ENCODE measurements around the gene TBC1D22B. TPM values are rescaled to one million over a fixed set of nuclear protein-coding genes. Genes with fewer than 3 reads are reported as not detected.

Gene TBC1D22B, protein sequence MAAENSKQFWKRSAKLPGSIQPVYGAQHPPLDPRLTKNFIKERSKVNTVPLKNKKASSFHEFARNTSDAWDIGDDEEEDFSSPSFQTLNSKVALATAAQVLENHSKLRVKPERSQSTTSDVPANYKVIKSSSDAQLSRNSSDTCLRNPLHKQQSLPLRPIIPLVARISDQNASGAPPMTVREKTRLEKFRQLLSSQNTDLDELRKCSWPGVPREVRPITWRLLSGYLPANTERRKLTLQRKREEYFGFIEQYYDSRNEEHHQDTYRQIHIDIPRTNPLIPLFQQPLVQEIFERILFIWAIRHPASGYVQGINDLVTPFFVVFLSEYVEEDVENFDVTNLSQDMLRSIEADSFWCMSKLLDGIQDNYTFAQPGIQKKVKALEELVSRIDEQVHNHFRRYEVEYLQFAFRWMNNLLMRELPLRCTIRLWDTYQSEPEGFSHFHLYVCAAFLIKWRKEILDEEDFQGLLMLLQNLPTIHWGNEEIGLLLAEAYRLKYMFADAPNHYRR
- polyA plus RNA-seq (2013, experiment 1 of 2; ENCODE audit: insufficient read length): 8.8 TPM
- 9.4 TPM for polyA plus RNA-seq (2013, experiment 2 of 2; ENCODE audit: insufficient read length)

DNA sequence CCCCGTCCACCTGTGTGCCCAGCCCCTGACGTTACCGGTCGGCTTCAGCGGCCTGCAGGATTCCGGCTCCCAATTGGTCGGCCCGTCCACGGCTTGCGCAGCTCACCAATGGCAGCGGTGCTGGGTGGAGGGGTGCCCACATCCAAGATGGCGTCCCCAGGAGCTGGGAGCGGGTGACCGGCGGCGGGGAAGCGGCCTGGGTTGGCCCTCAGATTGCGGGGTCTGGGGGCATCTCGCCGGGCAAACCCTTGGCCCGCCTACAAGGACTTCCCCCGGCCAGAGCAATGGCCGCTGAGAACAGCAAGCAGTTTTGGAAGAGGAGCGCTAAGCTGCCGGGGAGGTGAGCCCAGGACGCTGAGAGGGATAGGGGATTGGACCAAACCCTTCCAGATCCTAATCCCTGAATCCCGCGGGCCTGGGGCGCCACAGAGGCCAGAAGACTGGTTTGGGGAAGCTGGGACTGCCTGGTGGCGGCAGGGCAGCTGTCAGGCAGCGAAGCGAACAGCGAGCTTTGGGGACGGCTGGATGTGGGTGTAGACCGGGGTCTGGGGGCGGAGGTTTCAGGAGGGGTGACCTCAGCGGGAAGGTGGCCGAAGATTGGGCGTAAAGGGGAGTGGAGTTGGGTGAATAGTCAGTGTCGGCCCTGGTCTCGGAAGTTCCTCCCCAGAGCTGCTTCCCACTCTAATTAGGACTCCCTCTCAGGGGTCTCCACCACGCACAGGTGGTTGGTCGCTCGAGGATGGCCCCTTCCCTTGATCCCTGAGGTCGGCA lies at the start of gene TBC1D22B, which contains the start of gene TMEM217:
TSS of gene TBC1D22B (plus strand) at position 139 of the 771 bp plus-strand sequence. CDS start at position 285, 146 bp downstream.
TSS of gene TMEM217 (minus strand) at position 511 of the 771 bp plus-strand sequence. CDS start 39,114 bp downstream, outside the sequence.
- peak; percentile 93 for DNase-seq

DNA sequence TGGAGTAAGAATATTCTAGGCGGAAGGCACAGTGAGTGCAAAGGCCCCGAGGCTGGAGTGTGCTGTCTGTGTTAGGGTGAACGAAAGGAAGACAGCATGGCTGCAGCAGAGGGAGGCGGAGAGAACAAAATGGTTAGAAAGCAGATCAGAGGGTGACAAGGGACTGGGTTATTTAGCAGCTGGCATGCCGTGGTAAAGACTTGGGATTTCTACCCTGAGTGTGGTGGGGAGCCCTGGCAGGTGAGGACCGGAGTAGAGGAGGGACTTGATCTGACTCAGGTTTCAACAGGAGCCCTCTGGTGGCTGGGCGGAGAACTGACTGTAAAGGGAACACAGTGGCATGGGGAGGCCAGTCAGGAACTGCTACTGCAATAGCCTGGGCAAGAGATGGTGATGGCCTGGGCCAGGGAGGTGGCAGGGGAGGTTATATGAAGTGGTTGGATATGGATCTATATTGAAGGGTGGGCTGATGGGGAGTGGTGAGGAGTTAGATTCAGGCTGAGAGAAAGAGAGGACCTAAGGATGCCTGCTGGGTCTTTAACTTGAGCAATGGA lies 49.6 kb upstream of the TBC1D22B start:
- DNase-seq: peak; percentile 74

DNA sequence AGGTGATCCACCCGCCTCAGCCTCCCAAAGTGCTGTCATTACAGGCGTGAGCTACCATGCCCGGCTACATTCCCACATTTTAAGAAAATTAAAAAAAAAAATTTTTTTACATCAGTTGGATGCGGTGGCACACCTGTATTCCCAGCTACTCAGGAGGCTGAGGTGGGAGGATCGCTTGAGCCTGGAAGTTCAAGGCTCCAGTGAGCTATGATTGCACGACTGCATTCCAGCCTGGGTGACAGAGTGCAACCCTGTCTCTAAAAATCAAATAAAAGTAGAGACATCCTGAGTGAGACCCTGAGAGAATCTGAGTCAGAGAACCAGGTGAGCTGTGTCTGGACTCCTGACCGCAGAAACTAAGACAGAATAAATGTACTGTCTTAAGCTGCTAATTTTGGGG lies 48.8 kb upstream of the TBC1D22B start:
- DNase-seq: no peak

DNA sequence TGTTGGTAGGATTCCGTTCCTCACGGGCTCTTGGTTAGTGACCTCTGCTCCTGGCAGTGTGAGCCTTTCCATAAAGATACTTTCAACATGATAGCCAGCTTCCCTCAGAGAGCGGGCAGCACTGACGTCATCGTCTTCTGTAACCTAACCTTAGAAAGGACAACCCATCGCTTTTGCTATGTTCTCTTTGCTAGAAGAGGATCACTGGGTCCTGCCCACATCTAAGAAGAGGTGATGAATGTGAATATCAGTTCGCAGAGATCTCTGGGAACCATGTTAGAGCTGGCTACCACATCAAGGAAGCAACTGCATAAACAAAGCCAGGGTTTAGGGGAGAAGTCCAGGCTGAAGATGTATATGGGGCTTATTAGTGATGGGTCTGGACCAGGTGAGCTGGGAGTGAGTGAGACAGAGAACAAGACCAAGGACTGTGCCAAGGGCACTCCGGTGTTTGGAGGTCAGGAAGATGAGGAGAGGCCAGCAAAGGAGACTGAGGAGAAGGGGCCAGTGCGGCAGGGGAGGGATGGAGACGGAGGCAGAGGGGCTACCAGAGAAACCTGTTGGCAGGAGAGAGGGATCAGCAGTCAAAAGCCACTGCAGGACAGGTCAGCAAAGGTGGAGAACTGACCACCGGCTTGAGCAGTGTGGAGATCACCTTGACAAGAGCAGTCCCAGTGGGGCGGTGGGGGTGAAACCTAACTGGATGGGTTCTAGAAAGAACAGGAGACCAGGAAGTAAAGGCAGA lies 47.9 kb upstream of the TBC1D22B start:
- no peak for DNase-seq

DNA sequence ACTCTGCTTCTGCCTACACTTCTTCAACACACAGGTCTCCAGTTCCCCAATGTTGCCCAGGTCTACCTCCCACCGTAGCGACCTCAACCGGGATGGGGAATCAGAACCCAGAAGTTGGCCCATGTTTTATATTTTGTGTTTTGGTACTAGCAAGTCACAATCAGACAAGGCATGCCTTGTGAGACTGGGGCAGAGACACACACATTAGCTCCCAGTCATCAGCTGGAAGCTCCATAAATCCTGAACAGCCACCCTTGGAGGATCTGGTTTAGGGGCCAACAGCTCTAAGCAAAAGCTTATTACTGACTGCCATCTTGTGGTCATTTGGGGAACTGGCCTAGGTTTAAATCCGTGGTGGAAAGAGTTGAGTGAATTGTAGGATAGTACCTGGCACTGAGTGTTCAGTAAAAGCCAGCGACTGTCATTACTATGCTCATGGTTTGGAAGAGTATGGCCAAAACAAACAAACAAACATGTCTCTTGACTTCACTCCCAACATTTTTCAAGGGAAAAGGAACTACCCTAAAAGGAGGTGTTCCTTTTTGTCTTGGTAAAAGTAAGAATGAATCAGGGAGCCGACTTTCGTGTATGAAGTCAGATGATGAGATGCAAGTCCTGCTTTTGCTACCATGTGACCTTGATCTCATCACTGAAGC lies 47.1 kb upstream of the TBC1D22B start:
- peak; percentile 79 for DNase-seq

DNA sequence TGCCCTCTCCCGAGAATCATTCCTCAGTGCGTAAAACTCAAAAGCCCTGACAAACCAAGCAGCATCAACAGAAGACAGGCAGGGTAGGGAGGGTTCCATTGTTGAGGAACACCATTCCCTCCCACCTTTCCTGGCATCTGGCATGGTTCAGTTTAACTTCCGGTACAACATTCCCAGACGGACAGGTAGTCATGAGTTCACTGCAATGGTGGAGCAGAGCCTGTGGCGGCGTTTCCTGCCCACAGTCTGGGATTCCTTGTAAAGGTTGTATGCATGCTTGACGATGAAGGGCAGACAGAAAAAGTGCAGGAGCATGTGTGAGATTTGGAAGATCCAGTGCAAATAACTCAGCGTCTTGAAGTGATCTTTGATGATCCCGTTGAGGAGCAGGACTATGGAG lies 45.3 kb upstream of the TBC1D22B start:
- no peak for DNase-seq

DNA sequence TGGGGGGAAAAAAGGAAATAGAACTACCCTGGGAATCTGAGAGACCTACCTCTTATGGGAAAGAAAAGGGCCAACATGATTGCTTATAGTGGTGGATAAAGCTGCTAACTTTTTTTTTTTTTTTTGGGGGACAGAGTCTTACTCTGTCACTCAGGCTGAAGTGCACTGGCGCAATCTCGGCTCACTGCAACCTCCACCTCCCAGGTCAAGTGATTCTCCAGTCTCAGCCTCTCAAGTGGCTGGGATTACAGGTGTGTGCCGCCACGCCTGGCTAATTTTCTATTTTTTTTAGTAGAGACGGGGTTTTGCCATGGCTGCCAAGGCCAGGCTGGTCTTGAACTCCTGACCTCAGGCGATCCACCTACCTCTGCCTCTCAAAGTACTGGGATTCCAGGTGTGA lies 39.5 kb upstream of the TBC1D22B start:
- no peak for DNase-seq

DNA sequence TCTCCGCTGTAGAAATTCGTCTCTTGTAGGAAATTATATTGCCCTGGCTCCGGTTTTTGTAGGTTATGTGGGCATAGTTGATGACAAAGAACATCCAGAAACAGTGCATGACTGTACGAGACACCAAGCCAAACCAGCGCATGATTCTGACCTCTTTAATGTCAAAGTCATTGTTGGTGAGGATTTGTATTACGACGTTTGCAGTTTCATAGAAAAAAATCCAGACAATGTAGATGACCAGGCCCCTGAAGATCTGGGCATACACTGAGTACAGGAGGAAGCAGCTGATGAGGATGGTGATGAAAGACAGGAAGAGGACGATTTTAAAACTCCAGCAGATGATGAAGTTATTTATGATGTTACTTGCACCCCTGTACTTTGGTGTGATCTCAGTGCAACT lies 39.1 kb upstream of the TBC1D22B start:
- no peak for DNase-seq

DNA sequence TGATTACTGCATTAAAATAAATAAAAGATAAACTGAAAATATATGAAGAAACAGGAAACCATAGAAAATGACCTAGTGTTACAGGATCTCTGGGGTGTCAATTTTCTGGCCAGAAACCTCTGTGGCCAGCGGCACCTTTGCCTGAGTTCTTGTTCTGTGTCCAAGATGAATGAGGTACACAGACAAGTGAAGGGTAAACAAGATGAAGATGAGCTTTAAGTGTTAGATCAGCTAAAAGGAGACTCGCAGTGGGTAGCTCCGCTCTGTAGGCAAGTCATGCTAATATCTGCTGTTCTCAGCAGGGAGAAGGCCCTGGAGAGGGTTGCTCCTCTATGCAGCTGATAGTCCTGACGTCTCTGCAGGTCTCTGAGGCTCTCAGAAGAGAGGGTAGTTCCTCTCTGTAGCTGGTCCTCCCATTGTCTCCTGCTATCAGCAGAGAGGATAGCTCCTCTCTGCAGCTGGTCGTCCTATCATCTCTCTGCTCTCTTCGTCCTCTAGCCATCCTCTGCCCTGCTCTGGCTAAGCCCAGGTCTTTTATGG lies 35.9 kb upstream of the TBC1D22B start:
- DNase-seq: no peak

DNA sequence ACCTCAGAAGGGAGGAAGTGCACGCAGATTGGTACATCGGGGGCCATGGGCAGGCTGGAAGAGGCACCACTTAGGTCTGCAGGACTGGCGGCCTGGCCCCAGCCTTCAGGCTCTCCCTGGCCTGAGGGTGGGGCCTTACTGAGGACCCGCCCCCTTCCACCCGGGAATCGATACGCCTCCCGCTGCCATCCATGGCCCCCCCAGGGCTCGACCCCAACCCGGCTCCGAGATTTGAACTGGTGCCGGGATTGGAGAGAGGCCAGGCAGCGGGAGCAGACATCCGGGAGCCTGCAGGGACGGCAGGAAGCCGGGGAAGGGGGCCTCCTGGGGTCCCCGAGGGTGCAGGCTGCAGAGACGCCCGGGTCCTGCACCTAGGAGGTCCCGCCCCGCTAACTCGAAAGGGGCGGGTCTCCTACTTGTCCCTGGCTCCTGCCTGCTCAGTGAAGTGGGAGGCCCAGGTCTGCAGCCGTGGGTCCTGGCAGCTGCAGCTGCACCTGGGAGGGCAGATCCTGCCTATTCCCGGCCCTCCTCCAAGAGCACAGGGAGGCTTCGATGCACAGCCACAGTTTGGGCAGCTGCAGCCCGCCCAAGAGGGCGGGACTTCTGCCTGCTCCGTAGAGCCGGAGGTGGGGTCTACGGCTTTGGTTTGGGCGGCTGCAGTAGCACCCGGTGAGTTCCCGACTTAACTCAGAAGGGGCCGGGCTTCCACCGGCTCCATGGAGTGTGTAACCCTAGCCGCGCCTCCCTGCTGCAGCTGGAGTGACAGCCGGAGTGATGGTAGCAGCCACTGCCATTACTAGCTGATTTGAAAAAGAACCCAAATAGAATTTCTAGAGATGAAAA lies 35.2 kb upstream of the TBC1D22B start:
- DNase-seq: peak; percentile 83

DNA sequence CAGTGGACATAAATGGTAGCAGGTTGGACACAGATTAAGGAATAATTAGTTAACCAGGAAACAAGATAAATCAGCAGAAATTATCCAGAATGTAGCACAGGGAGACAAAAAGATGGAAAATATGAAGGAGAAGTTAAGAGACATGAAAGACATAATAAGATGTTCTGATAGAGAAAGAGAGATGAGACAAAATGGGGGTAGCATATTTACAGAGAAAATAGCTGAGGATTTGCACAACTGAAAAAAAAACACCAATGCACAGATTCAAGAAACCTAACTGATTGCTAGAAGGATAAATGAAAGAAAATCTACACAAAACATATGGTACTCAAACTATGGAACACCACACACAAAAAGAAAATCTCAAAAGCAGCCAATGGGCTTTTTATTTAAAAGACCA lies 34.6 kb upstream of the TBC1D22B start:
- no peak for DNase-seq

DNA sequence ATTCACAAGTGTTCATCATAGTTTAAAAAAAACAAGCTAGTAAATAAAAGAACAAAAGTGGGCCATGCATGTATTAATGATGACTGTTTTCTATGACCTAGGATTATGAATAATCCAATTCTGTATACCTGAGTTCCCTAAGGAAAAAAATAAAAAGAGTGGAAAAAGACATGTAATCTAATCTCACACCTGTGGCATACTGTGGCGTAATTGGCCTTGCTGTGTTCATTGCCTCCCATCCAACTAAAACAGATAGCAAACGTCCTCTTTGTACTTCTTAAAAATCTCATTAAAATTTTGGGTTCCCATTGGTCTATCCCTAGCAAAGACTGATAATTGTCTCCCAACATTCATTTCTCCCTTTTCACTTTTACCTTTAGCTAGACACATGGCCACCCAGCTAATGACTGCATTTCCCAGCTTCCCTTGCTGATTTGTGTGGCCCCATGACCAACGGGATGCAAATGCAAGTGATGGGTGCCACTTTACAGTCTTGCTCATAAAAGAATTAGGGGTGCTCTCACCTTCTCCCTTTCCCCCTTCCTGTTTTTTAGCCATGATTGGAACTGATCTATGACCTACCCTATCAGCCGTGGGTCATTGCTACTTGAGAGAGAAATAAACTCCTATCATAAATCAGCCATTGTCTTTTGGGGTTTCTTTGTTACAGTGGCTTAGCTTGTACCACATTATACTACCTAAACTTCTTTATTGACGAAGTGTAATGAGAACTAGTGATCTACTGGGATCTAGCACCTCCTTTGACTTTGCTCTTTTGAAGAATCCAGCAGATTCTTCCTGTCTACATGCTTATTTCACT lies 32.0 kb upstream of the TBC1D22B start:
- DNase-seq: no peak

DNA sequence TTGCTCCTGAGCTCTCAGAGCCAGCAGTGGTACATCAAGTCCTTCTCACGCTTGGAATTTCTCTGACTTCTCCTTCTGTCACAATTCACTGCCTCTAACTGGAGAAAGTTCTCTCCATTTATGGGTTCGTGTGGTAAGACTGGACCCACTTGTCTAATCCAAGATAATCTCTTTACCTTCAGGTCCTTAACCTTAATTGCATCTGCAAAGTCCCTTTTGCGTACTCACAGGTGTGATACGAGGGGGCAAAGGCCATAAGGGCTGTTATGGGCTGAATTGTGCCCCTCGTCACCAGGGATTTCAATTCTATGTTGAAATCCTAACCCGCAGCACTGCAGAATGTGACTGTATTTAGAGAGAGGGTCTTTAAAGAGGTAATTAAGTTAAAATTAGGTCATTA lies 27.5 kb upstream of the TBC1D22B start:
- DNase-seq: no peak

DNA sequence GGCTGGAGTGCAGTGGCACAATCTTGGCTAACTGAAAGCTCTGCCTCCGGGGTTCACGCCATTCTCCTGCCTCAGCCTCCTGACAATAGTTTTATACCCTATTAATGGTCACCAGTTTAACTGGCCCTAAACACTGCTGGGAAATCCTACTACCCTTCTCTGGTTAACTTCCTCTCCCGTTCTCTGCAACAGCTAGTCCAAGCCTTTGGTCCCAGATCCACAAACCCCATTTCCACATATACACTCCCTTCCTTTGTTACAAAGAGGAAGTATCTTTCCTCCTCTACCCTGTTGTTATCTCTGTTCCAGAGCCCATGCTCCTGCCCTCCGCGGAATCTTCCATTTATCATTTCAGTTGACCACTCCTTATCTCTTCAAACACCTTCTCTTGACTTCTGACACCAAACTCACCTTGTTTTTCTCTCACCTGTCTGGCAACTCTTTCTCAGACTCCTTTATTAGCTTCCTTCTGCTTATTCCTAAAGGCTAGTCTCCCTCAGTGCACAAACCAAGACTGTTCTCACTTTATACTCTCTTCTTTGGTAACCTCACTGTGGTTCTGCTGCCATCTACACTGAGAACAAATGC lies 25.0 kb upstream of the TBC1D22B start:
- no peak for DNase-seq

DNA sequence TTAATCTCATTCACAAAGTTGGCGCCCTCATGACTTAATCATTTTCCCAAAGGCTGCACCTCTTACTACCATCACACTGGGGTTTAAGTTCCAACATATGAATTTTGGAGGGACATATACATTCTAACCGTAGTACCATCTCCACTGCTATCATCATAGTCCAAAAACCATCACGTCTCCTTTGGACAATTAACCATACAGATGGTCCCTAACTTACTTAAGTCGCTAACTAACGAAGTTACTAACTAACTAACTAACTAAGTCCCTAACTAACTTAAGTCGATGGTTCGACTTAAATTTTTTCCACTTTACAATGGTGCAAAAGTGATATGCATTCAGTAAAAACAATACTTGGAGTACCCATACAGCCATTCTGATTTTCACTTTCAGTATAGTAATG lies 24.0 kb upstream of the TBC1D22B start:
- DNase-seq: no peak

DNA sequence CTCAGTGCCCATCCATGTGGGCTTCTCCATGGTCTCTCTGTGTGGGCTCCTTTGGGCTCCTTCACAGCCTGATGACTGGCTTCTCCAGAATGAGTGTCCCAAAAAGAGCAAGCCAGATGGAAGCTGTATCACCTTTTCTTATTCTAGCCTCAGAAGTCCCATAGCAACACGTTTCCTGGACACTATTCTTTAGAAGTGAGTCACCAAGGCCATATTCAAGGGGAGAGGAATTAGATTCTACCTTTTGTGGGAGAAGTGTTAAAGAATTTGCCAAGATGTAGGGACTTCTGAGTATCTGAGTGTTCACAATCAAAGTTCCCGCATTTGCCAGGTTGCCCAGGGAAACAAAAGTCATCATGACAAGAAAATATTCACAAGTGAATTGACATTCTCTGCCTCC lies 20.7 kb upstream of the TBC1D22B start:
- DNase-seq: peak; percentile 31

DNA sequence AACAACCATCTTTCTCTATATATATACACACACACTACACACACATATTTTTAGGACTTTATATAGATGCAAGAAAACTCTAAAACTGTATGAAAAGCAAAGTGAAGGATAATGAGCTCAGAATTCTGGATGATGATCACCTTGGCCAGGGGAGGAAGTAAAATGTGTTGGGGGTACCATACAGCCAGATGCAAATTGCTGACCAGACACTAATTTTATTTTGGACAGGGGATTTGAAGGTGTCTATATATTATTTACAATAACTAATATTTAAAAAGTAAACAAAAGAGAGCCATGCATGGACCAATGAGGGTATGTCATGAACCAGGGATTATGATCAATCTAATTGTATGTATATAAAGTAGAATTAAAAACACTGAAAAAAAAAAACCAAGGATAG lies 19.8 kb upstream of the TBC1D22B start:
- DNase-seq: no peak

DNA sequence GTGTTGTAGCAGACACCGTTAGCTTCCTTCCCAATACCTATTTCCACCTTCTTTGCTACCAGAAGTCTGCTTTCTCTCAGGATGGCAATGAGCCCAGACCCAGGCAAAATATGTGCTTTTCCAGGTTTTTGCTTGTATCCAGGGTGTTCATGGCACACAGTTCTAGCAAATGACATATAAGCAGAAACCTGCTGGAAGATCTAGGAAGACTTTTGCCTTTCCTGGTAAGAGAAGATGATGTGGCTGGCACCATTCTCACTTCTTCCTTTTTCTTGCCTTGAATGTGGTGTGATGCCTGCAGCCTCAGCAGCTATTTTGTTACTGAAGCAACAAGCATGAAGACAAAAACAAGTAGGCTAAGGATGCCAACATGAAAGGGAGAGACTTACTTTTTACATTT lies 19.2 kb upstream of the TBC1D22B start:
- no peak for DNase-seq

DNA sequence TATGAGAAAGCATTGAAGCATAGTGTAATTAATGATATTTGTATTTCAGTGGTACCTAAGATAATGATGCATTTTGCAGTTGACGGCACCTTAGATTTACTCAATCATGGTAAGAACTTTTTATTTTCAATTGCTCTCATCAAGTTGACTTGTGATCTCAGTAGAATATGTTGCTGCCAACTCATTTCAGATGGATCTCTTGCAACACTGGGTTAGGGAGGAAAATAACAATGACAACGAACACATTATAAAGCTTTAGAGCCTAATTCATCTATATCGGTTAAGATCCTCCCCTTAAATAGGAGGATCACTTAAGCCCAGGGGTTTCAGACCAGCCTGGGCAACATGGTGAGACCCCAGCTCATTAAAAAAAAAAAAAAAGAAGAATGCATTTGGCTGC lies 18.0 kb upstream of the TBC1D22B start:
- no peak for DNase-seq
